WTC11 (cell line): Measurements from ENCODE around the gene CES3. TPM values are rescaled to one million over a fixed set of nuclear protein-coding genes. Genes with fewer than 3 reads are reported as not detected.

ENCODE experiments used
- ATAC-seq: fragments of 200-7000 bp; cut with Tn5 transposase; 2 replicates; pipeline ENCODE4 v1.10.0; 2021; ENCODE audit warnings: mild to moderate bottlenecking, moderate library complexity
- CTCF ChIA-PET: fragments of 300-600 bp; sonication (Branson Sonifier 250); formaldehyde crosslinking; loops from one replicate; lab custom pipeline; 2021; ENCODE audit warnings: antibody characterized with exemption; lab: Charles Lee
- POLR2A ChIA-PET: fragments of 350-600 bp; sonication (Branson Sonifier 250); formaldehyde crosslinking; loops from one replicate; lab custom pipeline; 2021; ENCODE audit warnings: antibody characterized with exemption; lab: Charles Lee
- DNase-seq: peaks from one replicate; pipeline ENCODE4 v3.0.0; 2021; ENCODE audit warnings: low spot score
- H3K27ac Mint-ChIP-seq: 2 replicates; pipeline ENCODE4 v1.8.0; 2021; ENCODE audit warnings: mixed read lengths
- H3K27me3 Mint-ChIP-seq: 2 replicates; pipeline ENCODE4 v1.8.0; 2021; ENCODE audit warnings: low read depth, mild to moderate bottlenecking, moderate library complexity, mixed read lengths
- H3K36me3 Mint-ChIP-seq: 2 replicates; pipeline ENCODE4 v1.8.0; 2021; ENCODE audit warnings: mixed read lengths
- H3K4me1 Mint-ChIP-seq: 2 replicates; pipeline ENCODE4 v1.8.0; 2022; ENCODE audit warnings: mixed read lengths
- H3K4me3 Mint-ChIP-seq: 2 replicates; pipeline ENCODE4 v1.8.0; 2021; ENCODE audit warnings: mild to moderate bottlenecking, moderate library complexity, mixed read lengths
- H3K9me3 Mint-ChIP-seq: 2 replicates; pipeline ENCODE4 v1.8.0; 2021; ENCODE audit warnings: mixed read lengths
- ATF1 ChIP-seq: sonication (generic); formaldehyde crosslinking; IDR thresholded peaks from 2 replicates; pipeline ENCODE4 v1.8.1; 2023; ENCODE audit warnings: mild to moderate bottlenecking, moderate library complexity, missing genetic modification reagents
- CREB1 ChIP-seq: sonication (generic); formaldehyde crosslinking; IDR thresholded peaks from 2 replicates; pipeline ENCODE4 v1.8.0; 2023; ENCODE audit warnings: mild to moderate bottlenecking, missing genetic modification reagents
- EMX1 ChIP-seq: fragments of 250-450 bp; sonication (Bioruptor Pico); IDR thresholded peaks from 2 replicates; pipeline ENCODE4 v1.8.0; 2021; ENCODE audit warnings: mild to moderate bottlenecking
- HMGA2 ChIP-seq: fragments of 250-450 bp; sonication (Bioruptor Pico); IDR thresholded peaks from 2 replicates; pipeline ENCODE4 v1.4.0; 2021; ENCODE audit warnings: mild to moderate bottlenecking, moderate library complexity
- NR2C2 ChIP-seq: sonication (generic); formaldehyde crosslinking; IDR thresholded peaks from 2 replicates; pipeline ENCODE4 v1.8.0; 2022; ENCODE audit warnings: mild to moderate bottlenecking, missing genetic modification reagents
- OVOL2 ChIP-seq: fragments of 250-450 bp; sonication (Bioruptor Pico); IDR thresholded peaks from 2 replicates; pipeline ENCODE4 v1.9.0; 2021; ENCODE audit warnings: mild to moderate bottlenecking, borderline replicate concordance
- SOX15 ChIP-seq: fragments of 250-450 bp; sonication (Bioruptor Pico); IDR thresholded peaks from 2 replicates; pipeline ENCODE4 v1.9.0; 2021; ENCODE audit warnings: mild to moderate bottlenecking
- TEAD4 ChIP-seq: sonication (generic); formaldehyde crosslinking; IDR thresholded peaks from 2 replicates; pipeline ENCODE4 v1.8.0; 2022; ENCODE audit warnings: mild to moderate bottlenecking, missing genetic modification reagents
- TP53 ChIP-seq: sonication (generic); formaldehyde crosslinking; IDR thresholded peaks from 2 replicates; pipeline ENCODE4 v1.8.1; 2023; ENCODE audit warnings: mild to moderate bottlenecking, missing genetic modification reagents
- ZNF219 ChIP-seq: sonication (generic); formaldehyde crosslinking; IDR thresholded peaks from 2 replicates; pipeline ENCODE4 v1.8.0; 2023; ENCODE audit warnings: missing genetic modification reagents, mild to moderate bottlenecking, borderline replicate concordance
- total RNA-seq: library from RNA; stranded (reverse); gene quantifications from 3 replicates; pipeline ENCODE4 v1.2.3, GENCODE V29; 2021
- TF ChIP-seq, protein P1 (sequence below): fragments of 250-450 bp; sonication (Bioruptor Pico); IDR thresholded peaks from 2 replicates; pipeline ENCODE4 v1.9.0; 2021; ENCODE audit warnings: mild to moderate bottlenecking, borderline replicate concordance
- TF ChIP-seq, protein P2 (sequence below): sonication (generic); formaldehyde crosslinking; IDR thresholded peaks from 2 replicates; pipeline ENCODE4 v1.8.0; 2022; ENCODE audit warnings: mild to moderate bottlenecking, missing genetic modification reagents

The CES3 gene
- total RNA-seq, 1 experiment from 2014 or later: 3.3 TPM

DNA sequence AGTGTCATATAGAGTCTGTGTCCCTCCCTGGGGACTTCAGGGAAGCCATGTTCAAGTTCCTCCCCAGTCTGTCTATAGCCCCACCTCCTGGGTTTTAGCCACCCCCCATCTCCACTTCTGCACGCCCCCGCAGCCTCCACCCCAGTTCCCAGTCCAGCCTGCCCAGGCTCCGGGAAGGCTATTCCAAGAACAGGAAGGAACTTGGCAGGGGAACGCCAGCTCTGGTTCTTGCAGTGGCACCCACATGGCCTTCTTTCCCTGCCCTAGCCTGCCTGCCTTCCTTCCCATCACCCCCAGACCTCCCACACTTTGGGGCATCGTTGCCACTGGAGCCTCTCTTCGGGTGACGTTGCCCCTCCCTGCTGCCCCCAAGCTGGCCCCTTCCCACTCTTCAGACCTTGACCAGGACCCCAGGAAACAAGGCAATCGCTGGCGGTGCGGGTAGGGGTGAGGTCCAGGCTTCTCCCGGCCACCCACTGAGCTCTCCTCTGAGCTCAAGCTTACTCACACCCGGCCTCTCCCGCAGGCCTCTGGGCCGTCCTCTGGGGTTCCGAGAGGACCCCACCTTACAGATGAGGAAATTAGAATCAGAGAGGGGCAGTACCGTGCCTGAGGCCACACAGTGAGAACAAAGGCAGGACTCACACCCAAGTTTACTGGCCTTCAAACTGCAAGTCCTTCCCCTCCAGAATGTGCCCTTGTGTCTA is 18.1 kb downstream of the CES3 start:
- peaks cover 6% of the 10 kb centered on the region for H3K4me1 Mint-ChIP-seq
- no peaks in the 10 kb centered on the region for H3K36me3 Mint-ChIP-seq
- CTCF ChIA-PET: interaction anchor here (0.7 to 4.5 kb wide), 8 partner anchors 18 to 219 kb away, joined by 3 to 27 read pairs (median 5); partner anchors contain the start of genes CES3 and ELMO3
- no peak overlapping the region for H3K4me3 Mint-ChIP-seq
- H3K27ac Mint-ChIP-seq: no peak overlapping the region
- no peak for TF ChIP-seq EMX1 (CRISPR knock-in tag)
- TF ChIP-seq OVOL2 (CRISPR knock-in tag): no peak
- TF ChIP-seq, protein P1, sequence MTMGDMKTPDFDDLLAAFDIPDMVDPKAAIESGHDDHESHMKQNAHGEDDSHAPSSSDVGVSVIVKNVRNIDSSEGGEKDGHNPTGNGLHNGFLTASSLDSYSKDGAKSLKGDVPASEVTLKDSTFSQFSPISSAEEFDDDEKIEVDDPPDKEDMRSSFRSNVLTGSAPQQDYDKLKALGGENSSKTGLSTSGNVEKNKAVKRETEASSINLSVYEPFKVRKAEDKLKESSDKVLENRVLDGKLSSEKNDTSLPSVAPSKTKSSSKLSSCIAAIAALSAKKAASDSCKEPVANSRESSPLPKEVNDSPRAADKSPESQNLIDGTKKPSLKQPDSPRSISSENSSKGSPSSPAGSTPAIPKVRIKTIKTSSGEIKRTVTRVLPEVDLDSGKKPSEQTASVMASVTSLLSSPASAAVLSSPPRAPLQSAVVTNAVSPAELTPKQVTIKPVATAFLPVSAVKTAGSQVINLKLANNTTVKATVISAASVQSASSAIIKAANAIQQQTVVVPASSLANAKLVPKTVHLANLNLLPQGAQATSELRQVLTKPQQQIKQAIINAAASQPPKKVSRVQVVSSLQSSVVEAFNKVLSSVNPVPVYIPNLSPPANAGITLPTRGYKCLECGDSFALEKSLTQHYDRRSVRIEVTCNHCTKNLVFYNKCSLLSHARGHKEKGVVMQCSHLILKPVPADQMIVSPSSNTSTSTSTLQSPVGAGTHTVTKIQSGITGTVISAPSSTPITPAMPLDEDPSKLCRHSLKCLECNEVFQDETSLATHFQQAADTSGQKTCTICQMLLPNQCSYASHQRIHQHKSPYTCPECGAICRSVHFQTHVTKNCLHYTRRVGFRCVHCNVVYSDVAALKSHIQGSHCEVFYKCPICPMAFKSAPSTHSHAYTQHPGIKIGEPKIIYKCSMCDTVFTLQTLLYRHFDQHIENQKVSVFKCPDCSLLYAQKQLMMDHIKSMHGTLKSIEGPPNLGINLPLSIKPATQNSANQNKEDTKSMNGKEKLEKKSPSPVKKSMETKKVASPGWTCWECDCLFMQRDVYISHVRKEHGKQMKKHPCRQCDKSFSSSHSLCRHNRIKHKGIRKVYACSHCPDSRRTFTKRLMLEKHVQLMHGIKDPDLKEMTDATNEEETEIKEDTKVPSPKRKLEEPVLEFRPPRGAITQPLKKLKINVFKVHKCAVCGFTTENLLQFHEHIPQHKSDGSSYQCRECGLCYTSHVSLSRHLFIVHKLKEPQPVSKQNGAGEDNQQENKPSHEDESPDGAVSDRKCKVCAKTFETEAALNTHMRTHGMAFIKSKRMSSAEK (CRISPR knock-in tag): no peak
- no peak for TF ChIP-seq HMGA2
- no peak for TF ChIP-seq TP53 (CRISPR knock-in tag)
- no peaks in the 10 kb centered on the region for H3K9me3 Mint-ChIP-seq
- POLR2A ChIA-PET: no interaction called here
- ATAC-seq (no peak), DNase-seq (no peak)
- H3K27me3 Mint-ChIP-seq: no peaks in the 10 kb centered on the region; the same call in 1 of the 2 replicates

DNA sequence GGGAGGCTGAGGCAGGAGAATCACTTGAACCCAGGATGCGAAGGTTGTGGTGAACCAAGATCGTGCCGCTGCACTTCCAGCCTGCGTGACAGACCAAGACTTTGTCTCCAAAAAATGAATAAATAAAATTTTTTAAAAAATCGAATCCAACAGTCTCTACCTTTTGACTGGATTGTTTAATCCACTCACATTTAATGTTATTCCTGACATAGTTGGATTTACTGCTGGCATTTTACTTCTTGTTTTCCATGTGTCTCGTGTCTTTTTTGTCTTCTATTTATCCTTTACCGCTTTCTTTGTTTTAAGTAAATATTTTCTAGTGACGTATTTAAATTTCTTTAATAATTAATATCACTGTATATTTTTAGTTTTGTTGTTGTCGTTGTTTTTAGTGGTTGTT is 22.0 kb downstream of the CES3 start:
- no peaks in the 10 kb centered on the region for H3K4me1 Mint-ChIP-seq
- H3K36me3 Mint-ChIP-seq: no peaks in the 10 kb centered on the region
- no peak overlapping the region for H3K27ac Mint-ChIP-seq
- no peaks in the 10 kb centered on the region for H3K9me3 Mint-ChIP-seq
- H3K4me3 Mint-ChIP-seq: no peak overlapping the region
- peaks cover 3% of the 10 kb centered on the region; the same call in 1 of the 2 replicates for H3K27me3 Mint-ChIP-seq
- POLR2A ChIA-PET: no interaction called here
- ATAC-seq: no peak
- DNase-seq: no peak
- no peak for TF ChIP-seq ZNF219
- TF ChIP-seq ATF1 (CRISPR knock-in tag): no peak
- no peak for TF ChIP-seq CREB1 (CRISPR knock-in tag)
- no peak for TF ChIP-seq NR2C2
- TF ChIP-seq, protein P1 (CRISPR knock-in tag): no peak
- no peak for TF ChIP-seq TEAD4 (CRISPR knock-in tag)
- no peak for TF ChIP-seq SOX15 (CRISPR knock-in tag)
- TF ChIP-seq, protein P2, sequence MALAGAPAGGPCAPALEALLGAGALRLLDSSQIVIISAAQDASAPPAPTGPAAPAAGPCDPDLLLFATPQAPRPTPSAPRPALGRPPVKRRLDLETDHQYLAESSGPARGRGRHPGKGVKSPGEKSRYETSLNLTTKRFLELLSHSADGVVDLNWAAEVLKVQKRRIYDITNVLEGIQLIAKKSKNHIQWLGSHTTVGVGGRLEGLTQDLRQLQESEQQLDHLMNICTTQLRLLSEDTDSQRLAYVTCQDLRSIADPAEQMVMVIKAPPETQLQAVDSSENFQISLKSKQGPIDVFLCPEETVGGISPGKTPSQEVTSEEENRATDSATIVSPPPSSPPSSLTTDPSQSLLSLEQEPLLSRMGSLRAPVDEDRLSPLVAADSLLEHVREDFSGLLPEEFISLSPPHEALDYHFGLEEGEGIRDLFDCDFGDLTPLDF (CRISPR knock-in tag): no peak
- CTCF ChIA-PET: interaction anchor here (0.6 to 1.7 kb wide), 5 partner anchors 22 to 215 kb away, joined by 3 to 6 read pairs (median 3); partner anchors contain the start of gene CES3
